GM12865 (cell line): Measurements from ENCODE around the gene MRPL4.
A peak's percentile ranks its signal among the peaks of the same experiment; 100 is the strongest.
"Not testable (repeated sequence)": the region's sequence is repeated elsewhere in the genome, so short reads cannot be mapped to it uniquely, and the experiment has no call there.

Source experiments
- DNase-seq: peaks from one replicate; pipeline ENCODE4 v3.0.0; 2010; ENCODE audit warnings: low read depth
- H3K4me3 ChIP-seq: 2 replicates; pipeline ENCODE4 v1.5.1; 2011; ENCODE audit warnings: mild to moderate bottlenecking, low read depth, low read length, control low read depth
- TF ChIP-seq, protein P1 (sequence below): IDR thresholded peaks from 2 replicates; pipeline ENCODE4 v1.5.1; 2011; ENCODE audit warnings: low read length, control low read depth, low read depth, inconsistent platforms; ENCODE audit not compliant: insufficient read depth; ENCODE audit errors: missing control alignments

The MRPL4 gene

DNA sequence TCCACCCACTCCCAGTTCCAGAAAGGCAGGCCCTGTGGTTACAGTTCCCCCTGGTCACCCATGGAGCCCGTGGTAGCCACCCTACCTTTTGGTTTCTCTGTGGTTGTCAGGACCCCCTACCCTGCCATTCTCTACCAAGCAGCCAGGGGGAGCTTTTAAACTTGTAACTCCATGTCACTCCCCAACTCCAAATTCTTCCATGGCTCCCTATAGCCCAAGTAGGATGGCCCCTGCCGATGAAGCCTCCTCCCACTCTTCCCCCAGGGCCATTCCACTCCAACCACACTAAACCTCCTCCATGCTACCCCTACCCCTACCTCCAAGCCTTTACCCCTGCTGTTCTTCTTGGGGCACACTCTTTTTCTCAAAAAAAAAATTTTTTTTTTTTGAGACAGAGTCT, 23.1 kb upstream of the MRPL4 start:
- DNase-seq, result peak; percentile 73
- TF ChIP-seq, protein P1, sequence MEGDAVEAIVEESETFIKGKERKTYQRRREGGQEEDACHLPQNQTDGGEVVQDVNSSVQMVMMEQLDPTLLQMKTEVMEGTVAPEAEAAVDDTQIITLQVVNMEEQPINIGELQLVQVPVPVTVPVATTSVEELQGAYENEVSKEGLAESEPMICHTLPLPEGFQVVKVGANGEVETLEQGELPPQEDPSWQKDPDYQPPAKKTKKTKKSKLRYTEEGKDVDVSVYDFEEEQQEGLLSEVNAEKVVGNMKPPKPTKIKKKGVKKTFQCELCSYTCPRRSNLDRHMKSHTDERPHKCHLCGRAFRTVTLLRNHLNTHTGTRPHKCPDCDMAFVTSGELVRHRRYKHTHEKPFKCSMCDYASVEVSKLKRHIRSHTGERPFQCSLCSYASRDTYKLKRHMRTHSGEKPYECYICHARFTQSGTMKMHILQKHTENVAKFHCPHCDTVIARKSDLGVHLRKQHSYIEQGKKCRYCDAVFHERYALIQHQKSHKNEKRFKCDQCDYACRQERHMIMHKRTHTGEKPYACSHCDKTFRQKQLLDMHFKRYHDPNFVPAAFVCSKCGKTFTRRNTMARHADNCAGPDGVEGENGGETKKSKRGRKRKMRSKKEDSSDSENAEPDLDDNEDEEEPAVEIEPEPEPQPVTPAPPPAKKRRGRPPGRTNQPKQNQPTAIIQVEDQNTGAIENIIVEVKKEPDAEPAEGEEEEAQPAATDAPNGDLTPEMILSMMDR, result peak; percentile 61
- peak overlapping the region; percentile 94 for H3K4me3 ChIP-seq

DNA sequence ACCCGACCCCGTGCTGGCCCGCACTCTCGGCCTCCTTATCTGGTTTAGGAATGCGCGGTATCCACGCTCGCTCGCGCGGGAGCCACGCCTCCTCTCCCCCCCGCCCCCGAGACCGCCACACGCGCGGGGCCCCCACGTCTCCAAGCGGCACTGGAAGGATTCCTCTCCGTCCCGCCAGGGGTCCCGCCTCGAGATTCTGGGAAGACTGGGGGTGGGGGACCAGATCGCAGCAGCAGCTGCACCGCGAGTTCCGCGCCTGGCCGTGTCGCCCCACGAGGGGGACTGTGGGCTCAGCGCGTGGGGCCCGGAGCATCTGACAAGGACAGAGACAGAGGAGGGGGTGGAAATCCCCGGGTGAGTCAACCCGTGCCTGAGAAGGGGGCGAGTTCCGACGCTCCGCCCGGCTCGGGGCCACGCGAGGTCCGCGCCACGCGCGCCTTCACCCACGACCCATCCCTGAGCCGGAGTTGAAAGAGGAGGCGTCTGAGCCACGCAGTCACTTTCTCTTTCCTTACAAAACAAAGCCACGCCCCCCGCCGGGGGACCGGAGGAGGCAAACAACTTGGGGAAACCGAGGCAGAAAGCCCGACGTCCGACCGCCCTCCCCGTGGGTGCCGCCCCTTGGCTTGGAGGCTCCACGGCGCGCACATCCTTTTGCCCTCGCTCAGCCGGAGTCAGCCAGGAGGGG, 21.7 kb upstream of the MRPL4 start:
- DNase-seq, result peak; percentile 52
- TF ChIP-seq, protein P1, result no peak
- H3K4me3 ChIP-seq, result peak overlapping the region; percentile 94

DNA sequence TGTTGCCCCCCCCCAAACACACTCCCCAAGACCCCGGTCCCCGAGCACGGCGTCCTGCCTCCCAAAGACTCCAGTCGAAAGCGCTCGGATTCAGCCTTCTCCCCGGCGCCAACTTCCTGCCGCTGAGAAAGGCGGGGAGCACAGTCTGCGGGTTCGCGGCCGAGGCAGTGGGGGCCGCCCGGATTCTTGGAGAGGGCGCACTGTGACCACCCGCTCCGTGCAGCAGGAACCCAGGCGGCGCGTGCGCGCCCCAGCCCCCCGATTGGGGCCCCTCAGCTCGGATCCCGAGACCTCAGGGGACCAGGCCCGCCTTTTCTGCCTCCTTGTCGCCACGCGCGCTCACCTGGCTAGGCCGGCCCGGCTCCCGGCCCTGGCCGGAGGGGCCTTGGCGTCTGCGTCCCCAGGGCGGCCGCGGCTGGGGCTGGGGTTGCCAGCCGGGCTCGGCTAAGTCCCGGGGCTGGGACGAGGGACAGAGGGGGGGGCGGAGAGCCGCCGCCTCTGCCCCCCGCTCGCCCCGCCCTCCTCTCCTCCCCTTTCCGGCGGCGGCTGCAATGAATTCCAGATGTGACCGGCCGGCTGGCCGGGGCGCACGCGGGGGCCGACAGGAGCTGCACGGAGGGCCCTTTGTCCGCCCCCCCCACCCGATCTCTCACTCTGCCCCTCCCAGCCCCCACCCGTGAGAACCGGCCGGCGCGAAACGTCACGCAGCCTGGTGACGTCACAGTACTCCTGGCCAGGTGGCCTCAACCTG, 21.0 kb upstream of the MRPL4 start, which contains the start of gene S1PR2:
S1PR2 (minus strand) TSS at position 471 of the 751 bp plus-strand sequence. CDS start 6,426 bp downstream, outside the sequence.
- DNase-seq, result peak; percentile 92
- H3K4me3 ChIP-seq, result peak within 1 kb of the TSS; percentile 94

DNA sequence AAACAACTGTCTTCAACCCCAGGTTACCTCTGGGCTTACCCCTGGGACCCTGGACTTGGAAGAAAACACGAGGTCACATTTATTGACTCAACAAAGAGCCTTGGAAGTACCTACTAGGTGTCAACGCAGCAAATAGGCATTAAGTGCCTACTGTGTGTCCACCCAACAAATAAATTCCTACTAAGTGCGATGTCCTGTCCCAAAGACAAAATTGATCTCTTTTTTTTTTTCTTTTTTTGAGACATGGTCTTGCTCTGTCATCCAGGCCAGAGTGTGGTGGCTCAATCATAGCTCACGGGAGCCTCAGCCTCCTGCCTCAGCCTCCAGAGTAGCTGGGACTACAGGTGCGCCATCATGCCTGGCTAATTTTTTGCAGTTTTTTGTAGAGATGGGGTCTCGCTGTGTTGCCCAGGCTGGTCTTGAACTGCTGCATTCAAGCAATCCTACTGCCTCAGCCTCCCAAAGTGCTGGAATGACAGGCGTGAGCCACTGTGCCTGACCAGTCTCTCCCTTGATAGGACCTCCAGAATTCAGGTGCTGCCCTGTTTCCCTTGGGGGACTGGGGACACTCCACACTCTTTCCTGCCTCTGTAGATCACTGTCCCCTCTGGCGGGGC, 20.3 kb upstream of the MRPL4 start:
- peak overlapping the region; percentile 94 for H3K4me3 ChIP-seq
- TF ChIP-seq, protein P1, result no peak
- no peak for DNase-seq

More for the DNA sequence above, 21.0 kb upstream of the MRPL4 start, which contains the start of gene S1PR2:
- TF ChIP-seq, protein P1, result peak; percentile 8

DNA sequence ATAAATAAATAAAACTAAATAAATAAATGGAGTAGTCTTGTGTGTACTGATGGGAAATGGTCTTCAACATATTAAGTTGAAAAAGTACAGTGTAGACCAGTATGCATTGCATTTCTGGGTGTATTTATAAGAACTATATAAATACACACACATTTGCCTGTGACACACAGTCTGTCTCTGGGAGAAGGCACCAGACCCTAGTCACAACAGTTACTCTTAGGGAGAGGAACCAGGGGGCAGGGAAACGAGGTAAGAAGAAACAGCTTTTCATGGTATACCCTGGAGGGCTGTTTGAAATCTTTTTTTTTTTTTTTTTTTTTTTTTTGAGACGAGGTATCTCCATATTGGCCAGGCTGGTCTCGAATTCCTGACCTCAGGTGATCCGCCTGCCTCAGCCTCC, 18.1 kb upstream of the MRPL4 start:
- TF ChIP-seq, protein P1, result no peak
- no peak overlapping the region for H3K4me3 ChIP-seq
- DNase-seq, result no peak

DNA sequence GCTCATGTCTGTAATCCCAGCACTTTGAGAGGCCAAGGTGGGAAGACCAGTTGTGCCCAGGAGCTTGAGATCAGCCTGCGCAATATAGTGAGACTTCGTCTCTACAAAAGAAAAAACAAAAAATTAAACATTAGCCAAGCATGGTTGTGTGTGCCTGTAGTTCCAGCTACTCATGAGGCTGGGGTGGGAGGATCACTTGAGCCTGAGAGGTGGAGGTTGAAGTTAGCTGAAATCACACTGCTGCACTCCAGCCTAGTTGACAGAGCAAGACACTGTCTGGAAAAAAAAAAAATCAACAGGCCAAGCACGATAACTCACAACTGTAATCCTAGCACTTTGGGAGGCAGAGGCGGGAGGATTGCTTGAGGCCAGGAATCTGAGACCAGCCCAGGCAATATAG, 17.0 kb upstream of the MRPL4 start:
- TF ChIP-seq, protein P1, result no peak
- H3K4me3 ChIP-seq, result no peak overlapping the region
- no peak for DNase-seq

DNA sequence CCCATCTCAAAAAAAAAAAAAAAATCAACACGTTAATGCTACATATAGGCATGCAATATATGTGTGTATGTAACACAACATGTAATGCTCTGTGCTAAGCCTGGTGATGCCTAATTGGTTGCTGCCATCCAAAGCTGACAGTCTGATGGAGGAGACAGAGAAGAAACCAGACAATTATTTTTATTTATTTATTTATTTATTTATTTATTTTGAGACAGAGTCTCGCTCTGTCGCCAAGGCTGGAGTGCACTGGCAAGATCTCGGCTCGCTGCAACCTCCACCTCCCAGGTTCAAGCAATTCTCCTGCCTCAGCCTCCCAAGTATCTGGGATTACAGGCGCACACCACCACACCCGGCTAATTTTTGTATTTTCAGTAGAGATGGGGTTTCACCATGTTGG, 16.6 kb upstream of the MRPL4 start:
- DNase-seq, result not testable (repeated sequence)
- H3K4me3 ChIP-seq, result peak overlapping the region; percentile 59; the same call in 1 of the 2 replicates
